H9 (cell line): ENCODE measurements around the gene ZFP69B. TPM values are rescaled to one million over a fixed set of nuclear protein-coding genes. Genes with fewer than 3 reads are reported as not detected.

Experiments
- DNase-seq: peaks from one replicate; pipeline ENCODE4 v3.0.0-alpha.2; 2017
- H2AFZ ChIP-seq: one replicate; pipeline ENCODE4 v1.6.1; 2013; ENCODE audit warnings: mild to moderate bottlenecking, low read length, control low read depth, moderate library complexity
- H2AK5ac ChIP-seq: 2 replicates; pipeline ENCODE4 v1.6.1; 2013; ENCODE audit warnings: low read length, control low read depth, mixed read lengths; ENCODE audit not compliant: insufficient read length
- H2BK120ac ChIP-seq: one replicate; pipeline ENCODE4 v1.6.1; 2013; ENCODE audit warnings: low read depth, mild to moderate bottlenecking, low read length, control low read depth, inconsistent platforms; ENCODE audit not compliant: poor library complexity, severe bottlenecking
- H2BK12ac ChIP-seq: 2 replicates; pipeline ENCODE4 v1.6.1; 2013; ENCODE audit warnings: low read length, control low read depth, mixed read lengths, low read depth; ENCODE audit not compliant: insufficient read length
- H2BK15ac ChIP-seq: 2 replicates; pipeline ENCODE4 v1.6.1; 2013; ENCODE audit warnings: low read depth, low read length, control low read depth
- H2BK20ac ChIP-seq: one replicate; pipeline ENCODE4 v1.6.1; 2013; ENCODE audit warnings: low read depth, mild to moderate bottlenecking, low read length, control low read depth, inconsistent platforms; ENCODE audit not compliant: poor library complexity, severe bottlenecking
- H2BK5ac ChIP-seq: 2 replicates; pipeline ENCODE4 v1.6.1; 2013; ENCODE audit warnings: low read length, control low read depth, mixed read lengths; ENCODE audit not compliant: insufficient read length
- H3K14ac ChIP-seq: 2 replicates; pipeline ENCODE4 v1.6.1; 2013; ENCODE audit warnings: low read length, control low read depth; ENCODE audit not compliant: insufficient read depth
- H3K18ac ChIP-seq: 2 replicates; pipeline ENCODE4 v1.6.1; 2013; ENCODE audit warnings: low read depth, mild to moderate bottlenecking, mixed read lengths, low read length, control low read depth; ENCODE audit not compliant: insufficient read length
- H3K23ac ChIP-seq: 2 replicates; pipeline ENCODE4 v1.6.1; 2013; ENCODE audit warnings: low read length, control low read depth, mixed read lengths, low read depth; ENCODE audit not compliant: insufficient read length
- H3K23me2 ChIP-seq: 2 replicates; pipeline ENCODE4 v1.6.1; 2013; ENCODE audit warnings: low read depth, mild to moderate bottlenecking, mixed read lengths, low read length, control low read depth; ENCODE audit not compliant: insufficient read length, poor library complexity, severe bottlenecking
- H3K27ac ChIP-seq: 2 replicates; pipeline ENCODE4 v1.5.1; 2013; ENCODE audit warnings: low read length, control low read depth, mixed read lengths, low read depth; ENCODE audit not compliant: insufficient read length
- H3K27me3 ChIP-seq: 2 replicates; pipeline ENCODE4 v1.6.1; 2013; ENCODE audit warnings: low read length, control low read depth, inconsistent platforms; ENCODE audit not compliant: insufficient read depth
- H3K4ac ChIP-seq: 2 replicates; pipeline ENCODE4 v1.6.1; 2013; ENCODE audit warnings: low read depth, mild to moderate bottlenecking, control low read depth, inconsistent platforms, low read length, moderate library complexity
- H3K4me1 ChIP-seq: 2 replicates; pipeline ENCODE4 v1.6.1; 2013; ENCODE audit warnings: low read length, control low read depth, inconsistent platforms; ENCODE audit not compliant: insufficient read depth
- H3K4me2 ChIP-seq: 2 replicates; pipeline ENCODE4 v1.6.1; 2013; ENCODE audit warnings: low read length, control low read depth, mixed read lengths; ENCODE audit not compliant: insufficient read length, insufficient read depth
- H3K56ac ChIP-seq: 2 replicates; pipeline ENCODE4 v1.6.1; 2013; ENCODE audit warnings: low read depth, mild to moderate bottlenecking, mixed read lengths, low read length, control low read depth; ENCODE audit not compliant: insufficient read length
- H3K79me1 ChIP-seq: 2 replicates; pipeline ENCODE4 v1.6.1; 2013; ENCODE audit warnings: low read depth, mild to moderate bottlenecking, moderate library complexity, low read length, control low read depth, inconsistent platforms; ENCODE audit not compliant: insufficient read depth, poor library complexity, severe bottlenecking
- H3K79me2 ChIP-seq: 2 replicates; pipeline ENCODE4 v1.6.1; 2013; ENCODE audit warnings: low read length, control low read depth, inconsistent platforms; ENCODE audit not compliant: insufficient read depth
- H3K9ac ChIP-seq: 2 replicates; pipeline ENCODE4 v1.6.1; 2013; ENCODE audit warnings: low read length, control low read depth, mixed read lengths; ENCODE audit not compliant: insufficient read length; ENCODE audit errors: extremely low read depth
- H3K9me3 ChIP-seq: one replicate; pipeline ENCODE4 v1.6.1; 2013; ENCODE audit warnings: low read depth, low read length, inconsistent platforms; ENCODE audit not compliant: control insufficient read depth
- H3T11ph ChIP-seq: one replicate; pipeline ENCODE4 v1.6.1; 2013; ENCODE audit warnings: mild to moderate bottlenecking, low read length, control low read depth, inconsistent platforms
- H4K20me1 ChIP-seq: one replicate; pipeline ENCODE4 v1.6.1; 2013; ENCODE audit not compliant: control insufficient read depth, insufficient read length, insufficient read depth
- H4K5ac ChIP-seq: 2 replicates; pipeline ENCODE4 v1.6.1; 2013; ENCODE audit warnings: low read depth, mild to moderate bottlenecking, mixed read lengths, low read length, control low read depth; ENCODE audit not compliant: insufficient read length
- H4K8ac ChIP-seq: replicated peaks from 2 replicates; pipeline ENCODE4 v1.6.1; 2013; ENCODE audit warnings: low read length, control low read depth, mixed read lengths, low read depth; ENCODE audit not compliant: insufficient read length
- H4K91ac ChIP-seq: 2 replicates; pipeline ENCODE4 v1.6.1; 2013; ENCODE audit warnings: low read depth, mild to moderate bottlenecking, moderate library complexity, mixed read lengths, low read length, control low read depth; ENCODE audit not compliant: insufficient read length
- H3K27ac Mint-ChIP-seq, 3 experiments: 2 replicates in 2 of 3; 3 replicates in 1 of 3; pipeline ENCODE4 v1.8.0; 2020 to 2021; ENCODE audit warnings: mixed read lengths in 3 of 3, mild to moderate bottlenecking in 1 of 3, moderate library complexity in 1 of 3
- H3K27me3 Mint-ChIP-seq: 2 replicates; pipeline ENCODE4 v1.8.0; 2021; ENCODE audit warnings: low read depth, mild to moderate bottlenecking, moderate library complexity, mixed read lengths
- H3K36me3 Mint-ChIP-seq, 3 experiments: 2 replicates in 2 of 3; 3 replicates in 1 of 3; pipeline ENCODE4 v1.8.0; 2020 to 2021; ENCODE audit warnings: low read depth in 3 of 3, mixed read lengths in 3 of 3; ENCODE audit not compliant: insufficient read depth in 1 of 3
- H3K4me1 Mint-ChIP-seq, 2 experiments: 2 replicates each; pipeline ENCODE4 v1.8.0; 2020; ENCODE audit warnings: mixed read lengths in 2 of 2
- H3K4me3 Mint-ChIP-seq, 2 experiments: 2 replicates in 1 of 2; 3 replicates in 1 of 2; pipeline ENCODE4 v1.8.0; 2020 to 2021; ENCODE audit warnings: mild to moderate bottlenecking in 2 of 2, mixed read lengths in 2 of 2, moderate library complexity in 1 of 2
- H3K9me3 Mint-ChIP-seq, 2 experiments: 2 replicates in 1 of 2; 3 replicates in 1 of 2; pipeline ENCODE4 v1.8.0; 2020; ENCODE audit warnings: mild to moderate bottlenecking in 2 of 2, mixed read lengths in 2 of 2, moderate library complexity in 1 of 2
- CTCF ChIP-seq: fragments of 200-600 bp; sonication (generic); conservative IDR thresholded peaks from 3 replicates; pipeline ENCODE4 v1.8.0; 2021; ENCODE audit warnings: antibody characterized with exemption, mild to moderate bottlenecking
- whole genome bisulfite sequencing: extraction: QIAGEN DNeasy Blood & Tissue Kit; methylation state at CpG from one replicate; pipeline ENCODE4 v1.1.7; 2013; ENCODE audit warnings: missing lambda C conversion rate, low lambda C conversion rate, mixed read lengths; ENCODE audit not compliant: insufficient read length; ENCODE audit errors: extremely low coverage; 5-methylcytosine and 5-hydroxymethylcytosine counted together
- total RNA-seq: library from RNA; stranded (reverse); gene quantifications from 2 replicates; pipeline ENCODE4 v1.2.1, GENCODE V29; 2021

The ZFP69B gene
- total RNA-seq, 1 experiment from 2014 or later = 16.2 TPM

GRCh38 chr1:40411294-40411693 is 39.0 kb upstream of the ZFP69B start:
- Histone ChIP-seq H4K5ac (no peak overlapping the region), H3K79me2 (no peaks in the 10 kb centered on the region), H3K14ac (no peak overlapping the region), H3T11ph (no peak overlapping the region), H2BK15ac (no peak overlapping the region), H3K79me1 (no peaks in the 10 kb centered on the region), H4K8ac (no peak overlapping the region), H2BK12ac (no peak overlapping the region), H2BK5ac (no peak overlapping the region), H3K27ac (no peak overlapping the region), H3K56ac (no peak overlapping the region), H3K4me1 (no peaks in the 10 kb centered on the region), H4K91ac (no peak overlapping the region), H3K4me2 (no peak overlapping the region), H2BK20ac (no peak overlapping the region), H4K20me1 (no peaks in the 10 kb centered on the region), H3K9ac (no peak overlapping the region), H3K9me3 (no peaks in the 10 kb centered on the region), H2BK120ac (no peak overlapping the region), H3K27me3 (no peaks in the 10 kb centered on the region), H3K18ac (no peak overlapping the region), H3K23me2 (no peaks in the 10 kb centered on the region), H3K4ac (no peak overlapping the region), H2AK5ac (no peak overlapping the region), H2AFZ (no peak overlapping the region), H3K23ac (no peak overlapping the region)
- Mint-ChIP-seq H3K27ac (no peak overlapping the region), H3K4me3 (no peak overlapping the region), H3K36me3 (no peaks in the 10 kb centered on the region), H3K9me3 (no peaks in the 10 kb centered on the region), H3K4me1 (peaks cover 21 to 24% of the 10 kb centered on the region in 2 experiments), H3K27me3 (no peaks in the 10 kb centered on the region)
- TF ChIP-seq CTCF = no peak
- DNase-seq = no peak
- WGBS = no CpG with 5 or more reads among the region's 5 CpGs
